ENCODE data around the gene ZNF439.
"Not testable (repeated sequence)": the region's sequence is repeated elsewhere in the genome, so short reads cannot be mapped to it uniquely, and the experiment has no call there.

ZNF439 gene

DNA sequence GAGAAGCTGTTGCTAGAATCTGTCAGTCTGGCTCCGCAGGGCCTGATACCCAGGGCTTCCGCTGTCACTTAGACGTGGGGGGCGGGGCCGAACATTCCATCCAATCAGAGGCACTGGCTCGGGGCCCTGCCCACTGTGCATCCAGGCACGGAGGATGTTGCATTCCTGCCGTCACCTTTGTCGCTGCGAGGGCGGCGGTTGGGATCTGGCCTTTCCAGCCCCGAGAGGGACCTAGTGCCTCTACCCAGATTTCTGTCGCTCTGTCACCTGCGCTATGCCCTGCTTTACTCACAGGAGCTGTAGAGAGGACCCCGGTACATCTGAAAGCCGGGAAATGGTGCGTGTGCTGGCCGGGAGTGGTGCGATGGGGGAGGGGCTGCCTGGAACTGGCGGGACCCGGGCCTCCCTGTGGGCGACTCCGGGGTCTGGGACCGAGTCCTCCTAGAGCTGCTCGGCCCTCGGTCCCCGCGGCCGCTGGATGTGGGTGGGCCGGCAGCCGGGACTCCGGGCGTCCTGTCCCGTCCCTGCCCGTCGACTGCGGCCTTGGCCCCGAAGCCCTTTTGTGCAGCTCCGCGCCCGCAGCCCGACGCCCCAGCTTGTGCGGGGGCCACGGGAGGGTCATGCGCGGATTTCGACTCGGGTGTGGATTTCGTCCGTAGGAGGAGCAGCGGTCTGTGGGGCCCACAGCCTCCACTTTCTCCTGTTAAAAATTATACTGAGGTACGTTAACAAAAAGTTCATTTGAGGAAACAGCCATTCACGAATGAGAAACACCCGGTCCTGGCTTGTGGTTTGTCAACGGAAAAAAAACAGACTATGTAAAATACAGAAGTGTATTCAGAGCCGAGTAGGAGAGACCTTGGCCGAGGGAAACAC is at the start of gene ZNF439:
TSS of gene ZNF439 (plus strand) at position 133 of the 876 bp plus-strand sequence. CDS start at position 275, 142 bp downstream.
- FAIRE-seq: no peak

DNA sequence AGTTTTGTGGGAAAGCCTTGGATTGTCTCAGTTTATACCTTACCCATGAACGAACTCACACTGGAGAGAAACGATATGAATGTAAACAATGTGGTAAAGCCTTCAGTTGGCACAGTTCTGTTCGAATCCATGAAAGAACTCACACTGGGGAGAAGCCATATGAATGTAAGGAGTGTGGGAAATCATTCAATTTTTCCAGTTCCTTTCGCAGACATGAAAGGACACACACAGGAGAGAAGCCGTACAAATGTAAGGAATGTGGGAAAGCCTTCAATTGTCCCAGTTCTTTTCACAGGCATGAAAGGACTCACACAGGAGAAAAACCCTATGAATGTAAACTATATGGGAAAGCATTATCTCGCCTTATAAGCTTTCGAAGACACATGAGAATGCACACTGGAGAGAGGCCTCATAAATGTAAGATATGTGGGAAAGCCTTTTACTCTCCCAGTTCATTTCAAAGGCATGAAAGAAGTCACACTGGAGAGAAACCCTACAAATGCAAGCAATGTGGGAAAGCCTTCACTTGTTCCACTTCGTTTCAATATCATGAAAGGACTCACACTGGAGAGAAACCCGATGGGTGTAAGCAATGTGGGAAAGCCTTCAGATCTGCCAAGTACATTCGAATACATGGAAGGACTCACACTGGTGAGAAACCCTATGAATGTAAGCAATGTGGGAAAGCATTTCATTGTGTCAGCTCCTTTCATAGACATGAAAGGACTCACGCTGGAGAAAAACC is 42.0 kb upstream of the ZNF439 start:
- no peak for FAIRE-seq

- FAIRE-seq: no peak
These were observed 41.5 kb upstream of the ZNF439 start for GRCh38 chr19:11807099-11807380.

DNA sequence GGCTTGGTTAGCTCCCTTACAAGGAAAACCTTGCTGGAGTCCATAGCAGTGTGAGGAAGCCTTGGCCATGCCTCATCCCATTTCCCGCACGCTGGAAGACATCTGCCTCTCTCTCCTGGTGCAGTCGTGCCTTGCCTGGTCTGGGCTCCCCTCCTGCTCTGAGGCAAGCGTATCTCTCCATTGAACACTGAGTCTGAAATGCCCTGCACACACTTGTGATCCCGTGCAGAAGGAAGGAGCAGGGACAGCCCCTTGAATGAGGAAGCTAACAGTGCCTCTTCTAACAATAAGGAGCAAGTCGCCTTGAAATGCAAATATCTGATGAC is 34.9 kb upstream of the ZNF439 start:
- no peak for FAIRE-seq

DNA sequence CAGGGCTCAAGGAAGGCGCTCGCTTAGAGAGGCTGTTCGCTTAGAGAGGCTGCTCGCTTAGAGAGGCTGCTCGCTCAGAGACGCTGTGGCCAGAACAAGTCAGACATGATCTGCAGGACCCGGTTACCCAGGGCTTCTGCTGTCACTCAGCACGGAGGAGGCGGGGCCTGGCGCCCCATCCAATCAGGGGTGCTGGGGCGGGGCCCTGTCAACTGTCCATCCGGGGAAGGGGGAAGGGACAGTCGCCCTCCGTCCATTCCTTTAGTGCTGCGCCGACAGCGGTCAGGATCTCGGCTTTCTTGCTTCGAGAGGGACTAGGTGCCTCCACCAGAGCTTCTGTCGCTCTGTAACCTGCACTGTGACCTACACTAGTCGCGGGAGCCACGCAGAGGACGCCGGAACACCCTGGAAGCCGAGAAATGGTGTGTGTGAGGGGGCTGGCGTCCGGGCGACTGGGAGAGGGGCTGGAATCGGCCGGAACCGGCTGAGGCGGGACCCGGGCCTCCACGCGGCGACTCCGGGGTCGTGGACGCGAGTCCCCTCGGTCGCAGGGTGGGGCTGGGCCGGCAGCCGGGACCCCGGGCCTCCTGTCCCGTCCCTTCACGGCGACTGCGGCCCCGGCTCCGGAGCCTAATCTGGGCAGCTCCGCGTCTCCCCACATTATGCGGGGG is 34.4 kb upstream of the ZNF439 start, which contains the start of gene ZNF440:
TSS of gene ZNF440 (plus strand) at position 245 of the 671 bp plus-strand sequence. CDS start at position 420, 175 bp downstream.
- peak; percentile 86 for FAIRE-seq

GRCh38 chr19:11814700-11815035 is 33.9 kb upstream of the ZNF439 start:
- no peak for FAIRE-seq

GRCh38 chr19:11821474-11822109 is 26.9 kb upstream of the ZNF439 start:
- no peak for FAIRE-seq

DNA sequence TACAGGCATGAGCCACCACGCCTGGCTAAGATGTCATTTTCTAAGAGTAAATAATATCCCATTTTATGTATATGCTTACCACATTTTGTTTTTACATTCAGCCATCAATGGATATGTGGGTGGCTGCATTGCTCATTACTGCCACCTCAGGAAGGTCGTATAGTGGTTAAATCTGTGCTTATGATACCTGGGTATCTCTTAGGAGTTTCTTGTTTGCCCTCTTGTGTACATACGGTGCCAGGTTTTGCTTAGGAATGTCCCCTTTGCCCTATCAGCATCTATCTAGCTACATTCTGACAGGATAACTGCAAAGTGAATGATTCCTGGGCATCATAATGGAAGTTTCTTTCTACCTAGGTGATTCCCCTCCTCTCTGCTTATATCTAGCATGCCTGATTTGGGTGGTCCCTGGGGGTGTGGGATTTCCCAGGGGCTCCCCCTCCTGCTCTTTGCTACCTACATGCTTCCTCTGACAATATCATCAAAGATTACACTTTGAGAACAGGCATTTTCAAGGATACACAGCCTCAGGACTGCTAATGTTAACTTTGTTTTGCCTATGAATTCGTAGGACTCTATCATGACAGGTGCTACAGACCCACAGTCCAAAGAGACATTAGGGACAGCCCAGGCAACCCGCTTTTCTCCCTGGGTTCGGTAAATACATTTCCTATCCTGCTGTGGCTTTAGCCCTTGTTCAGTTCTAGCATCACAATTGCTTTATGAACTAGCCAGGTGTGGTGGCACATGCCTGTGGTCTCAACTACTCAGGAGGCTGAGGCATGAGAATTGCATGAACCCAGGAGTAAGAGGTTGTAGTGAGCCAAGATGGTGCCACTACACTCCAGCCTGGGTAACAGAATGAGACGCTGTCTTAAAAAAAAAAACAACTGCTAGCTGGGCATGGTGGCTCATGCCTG is 19.3 kb upstream of the ZNF439 start:
- FAIRE-seq: not testable (repeated sequence)

DNA sequence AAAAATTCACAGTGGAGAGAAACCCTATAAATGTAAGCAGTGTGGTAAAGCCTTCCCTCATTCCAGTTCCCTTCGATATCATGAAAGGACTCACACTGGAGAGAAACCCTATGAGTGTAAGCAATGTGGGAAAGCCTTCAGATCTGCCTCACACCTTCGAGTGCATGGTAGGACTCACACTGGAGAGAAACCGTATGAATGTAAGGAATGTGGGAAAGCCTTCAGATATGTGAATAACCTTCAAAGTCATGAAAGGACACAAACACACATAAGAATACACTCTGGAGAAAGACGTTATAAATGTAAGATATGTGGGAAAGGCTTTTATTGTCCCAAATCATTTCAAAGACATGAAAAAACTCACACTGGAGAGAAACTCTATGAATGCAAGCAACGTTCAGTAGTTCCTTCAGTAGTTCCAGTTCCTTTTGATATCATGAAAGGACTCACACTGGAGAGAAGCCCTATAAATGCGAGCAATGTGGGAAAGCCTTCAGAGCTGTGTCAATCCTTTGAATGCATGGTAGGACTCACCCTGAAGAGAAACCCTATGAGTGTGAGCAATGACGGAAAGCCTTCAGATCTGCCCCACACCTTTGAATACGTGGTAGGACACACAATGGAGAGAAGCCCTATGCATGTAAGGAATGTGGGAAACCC is 16.1 kb upstream of the ZNF439 start:
- FAIRE-seq: no peak

DNA sequence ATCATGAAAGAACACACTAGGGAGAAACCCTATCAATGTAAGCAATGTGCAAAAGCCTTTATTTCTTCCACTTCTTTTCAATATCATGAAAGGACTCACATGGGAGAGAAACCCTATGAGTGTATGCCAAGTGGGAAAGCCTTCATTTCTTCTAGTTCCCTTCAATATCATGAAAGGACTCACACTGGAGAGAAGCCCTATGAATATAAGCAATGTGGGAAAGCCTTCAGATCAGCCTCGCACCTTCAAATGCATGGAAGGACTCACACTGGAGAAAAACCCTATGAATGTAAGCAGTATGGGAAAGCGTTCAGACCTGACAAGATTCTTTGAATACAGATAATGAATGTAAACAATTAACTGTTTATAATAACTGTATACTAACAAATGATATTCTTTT is 15.0 kb upstream of the ZNF439 start:
- FAIRE-seq: no peak

GRCh38 chr19:11835626-11836066 is 12.9 kb upstream of the ZNF439 start:
- not testable (repeated sequence) for FAIRE-seq

DNA sequence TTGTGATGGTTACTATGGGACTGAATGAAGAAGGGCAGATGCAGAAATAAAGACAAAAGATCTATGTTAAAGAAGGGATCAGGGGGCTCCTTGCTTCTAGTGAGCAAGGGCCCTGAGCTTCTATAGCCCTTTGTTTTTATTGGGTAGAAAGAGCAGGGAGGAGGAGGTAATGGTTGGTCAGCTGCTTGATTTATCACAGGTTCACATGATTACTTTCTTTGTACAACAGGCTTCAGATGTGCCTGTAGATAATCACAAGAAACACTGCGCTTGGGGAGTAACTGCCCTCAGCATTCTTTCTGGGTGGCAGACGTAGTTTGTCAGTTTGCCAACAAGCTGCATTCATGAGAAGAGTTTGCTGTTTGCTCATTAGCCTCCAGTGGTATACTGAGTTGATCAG is 4.8 kb upstream of the ZNF439 start:
- FAIRE-seq: no peak

- FAIRE-seq: not testable (repeated sequence)
These were observed 911 bp upstream of the ZNF439 start for GRCh38 chr19:11847615-11848014.

DNA sequence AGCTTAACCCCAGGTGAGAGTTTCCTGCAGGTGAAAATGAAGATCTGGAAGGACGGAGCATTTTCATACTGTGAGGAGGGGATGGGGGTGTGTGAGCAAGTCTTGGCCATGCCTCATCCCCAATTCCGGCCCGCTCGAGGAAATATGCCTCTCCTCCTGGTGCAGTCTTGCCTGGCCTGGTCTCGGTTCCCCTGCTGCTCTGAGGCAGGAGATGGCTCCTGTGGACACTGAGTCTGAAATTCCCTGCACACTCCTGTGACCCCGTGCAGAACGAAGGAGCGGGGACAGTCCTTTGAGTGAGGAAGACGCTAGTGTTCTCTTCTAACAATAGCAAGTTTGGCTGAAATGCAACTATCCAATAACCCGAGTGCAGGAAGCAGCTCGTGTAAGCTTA is 329 bp upstream of the ZNF439 start:
- no peak for FAIRE-seq

- not testable (repeated sequence) for FAIRE-seq
These were observed 1.8 kb downstream of the ZNF439 start for GRCh38 chr19:11850289-11850688.

- FAIRE-seq: no peak
These were observed 4.8 kb downstream of the ZNF439 start for GRCh38 chr19:11853358-11853757.

DNA sequence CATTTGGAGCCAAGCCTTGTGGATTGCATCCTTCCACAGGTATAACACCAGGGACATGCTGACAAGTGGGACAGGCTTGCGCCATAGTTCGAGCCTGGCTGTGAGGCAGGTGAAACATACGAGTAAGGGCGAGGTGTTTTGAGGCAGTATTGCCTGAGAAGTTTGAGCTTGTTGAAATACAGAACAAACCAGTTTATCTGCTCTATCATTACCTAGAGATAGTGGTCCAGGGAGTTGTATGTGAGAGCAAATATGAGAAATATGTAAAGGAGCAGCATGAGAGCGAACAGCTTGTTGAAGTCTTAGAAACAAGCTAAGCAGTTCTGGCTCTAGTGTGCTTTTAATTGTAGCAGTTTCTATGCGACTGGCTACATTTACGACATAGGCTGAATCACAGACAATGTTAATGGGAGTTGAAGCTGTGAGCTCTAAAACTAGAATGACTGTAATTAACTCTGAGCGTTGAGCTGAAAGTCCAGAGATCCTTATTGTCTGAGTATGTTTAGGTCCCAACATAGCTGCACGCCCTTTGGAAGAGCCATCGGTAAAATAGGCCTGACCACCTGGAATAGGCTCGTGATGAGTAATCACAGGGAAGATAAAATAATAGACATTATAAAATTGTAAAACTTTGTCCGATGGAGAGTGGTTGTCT is 8.2 kb downstream of the ZNF439 start:
- no peak for FAIRE-seq

DNA sequence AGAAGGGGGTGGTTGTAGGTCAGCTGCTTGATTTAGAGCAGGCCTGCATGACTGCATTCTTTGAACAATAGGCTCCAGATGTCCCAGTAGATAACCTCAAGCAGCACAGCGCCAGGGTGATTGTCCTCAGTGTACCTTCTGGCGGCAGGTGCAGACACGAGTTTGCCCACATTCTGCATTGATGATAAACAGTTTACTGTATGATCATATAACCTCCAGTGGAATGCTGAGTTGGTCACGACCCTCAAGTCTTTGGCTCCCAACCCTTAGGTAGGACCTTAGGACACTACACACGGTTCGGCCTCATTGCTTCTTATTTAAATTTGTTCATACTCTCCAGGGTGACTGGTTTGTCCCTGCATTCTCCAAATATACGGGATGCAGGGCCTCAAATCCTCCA is 12.2 kb downstream of the ZNF439 start:
- FAIRE-seq: no peak

- no peak for FAIRE-seq
These were observed 12.8 kb downstream of the ZNF439 start for GRCh38 chr19:11861301-11861700.

DNA sequence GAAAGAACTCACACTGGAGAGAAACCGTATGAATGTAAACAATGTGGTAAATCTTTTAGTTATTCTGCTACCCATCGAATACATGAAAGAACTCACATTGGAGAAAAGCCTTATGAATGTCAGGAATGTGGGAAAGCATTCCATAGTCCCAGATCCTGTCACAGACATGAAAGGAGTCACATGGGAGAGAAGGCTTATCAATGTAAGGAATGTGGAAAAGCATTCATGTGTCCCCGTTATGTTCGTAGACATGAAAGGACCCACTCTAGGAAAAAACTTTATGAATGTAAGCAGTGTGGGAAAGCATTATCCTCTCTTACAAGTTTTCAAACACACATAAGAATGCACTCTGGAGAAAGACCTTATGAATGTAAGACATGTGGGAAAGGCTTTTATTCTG is 19.2 kb downstream of the ZNF439 start:
- not testable (repeated sequence) for FAIRE-seq

- no peak for FAIRE-seq
These were observed 19.7 kb downstream of the ZNF439 start for GRCh38 chr19:11868188-11868587.
